HepG2 (cell line): ENCODE data around the gene NAALADL1. TPM values are rescaled to one million over a fixed set of nuclear protein-coding genes. Genes with fewer than 3 reads are reported as not detected.

Experiments used
- ATAC-seq: fragments of 200-7000 bp; cut with Tn5 transposase; 3 replicates; pipeline ENCODE4 v1.9.1; 2020; ENCODE audit warnings: mild to moderate bottlenecking, moderate library complexity
- BruUV-seq: library from RNA; stranded (reverse); fragments of 400-500 nt; replicated peaks from 2 replicates; lab custom pipeline; 2021; lab: Mats Ljungman, UMichigan
- CTCF ChIA-PET: fragments of 300-600 bp; formaldehyde crosslinking; extraction: SDS; loops from one replicate; lab custom pipeline; 2021; ENCODE audit warnings: low total read pairs, inconsistent platforms, low intra/inter-chr PET ratio; lab: Yijun Ruan, JAX
- POLR2A ChIA-PET: fragments of 350-600 bp; sonication (Branson Sonifier 250); formaldehyde crosslinking; loops from one replicate; lab custom pipeline; 2020; ENCODE audit warnings: antibody characterized with exemption, inconsistent platforms; lab: Yijun Ruan, JAX
- DNase-seq: peaks from one replicate; pipeline ENCODE4 v3.0.0-alpha.2; 2015; ENCODE audit warnings: low spot score
- FAIRE-seq: peaks from 3 replicates; lab custom pipeline; 2011; peaks lifted over from hg19 to GRCh38; lab: Jason Lieb, UNC
- H2AFZ ChIP-seq: one replicate; pipeline ENCODE4 v1.6.1; 2011; ENCODE audit warnings: low read length, inconsistent platforms
- H3K27ac ChIP-seq: fragments of 300-600 bp; 3 replicates; pipeline ENCODE4 v1.8.0; 2011; ENCODE audit warnings: mixed run types, mild to moderate bottlenecking, mixed read lengths, low read length, inconsistent platforms; ENCODE audit not compliant: insufficient read depth; ENCODE audit errors: extremely low read length
- H3K27me3 ChIP-seq, 2 experiments: fragments of 200-600 bp in 1 of 2; 2 replicates in 1 of 2; 3 replicates in 1 of 2; pipeline versions ENCODE4 v1.6.0 to v1.8.0; 2011; ENCODE audit warnings: low read length in 2 of 2, mild to moderate bottlenecking in 2 of 2, moderate library complexity in 2 of 2, inconsistent platforms in 1 of 2; ENCODE audit not compliant: insufficient read depth in 2 of 2, control insufficient read depth in 1 of 2
- H3K36me3 ChIP-seq, 2 experiments: fragments of 200-600 bp in 1 of 2; replicated peaks in 1 of 2; 2 replicates in 1 of 2; 3 replicates in 1 of 2; pipeline versions ENCODE4 v1.5.1 to v1.8.0; 2011; ENCODE audit warnings: low read length in 2 of 2, inconsistent platforms in 1 of 2; ENCODE audit not compliant: insufficient read depth in 2 of 2, control insufficient read depth in 1 of 2
- H3K4me1 ChIP-seq: 2 replicates; pipeline ENCODE4 v1.5.1; 2012; ENCODE audit warnings: low read length, inconsistent platforms; ENCODE audit not compliant: insufficient read depth
- H3K4me2 ChIP-seq: 2 replicates; pipeline ENCODE4 v1.6.0; 2011; ENCODE audit warnings: low read depth, low read length, inconsistent platforms
- H3K4me3 ChIP-seq, 3 experiments: fragments of 200-600 bp in 1 of 3; sonication (generic), shearing (Covaris generic) in 1 of 3; replicated peaks in 1 of 3; 2 replicates each; pipeline ENCODE4 v1.5.1; 2011 to 2016; ENCODE audit warnings: low read length in 3 of 3, inconsistent platforms in 2 of 3, low read depth in 2 of 3, mild to moderate bottlenecking in 2 of 3, control low read depth in 1 of 3, mixed read lengths in 1 of 3; ENCODE audit not compliant: insufficient read depth in 1 of 3
- H3K79me2 ChIP-seq: one replicate; pipeline ENCODE4 v1.6.1; 2011; ENCODE audit warnings: low read length, inconsistent platforms; ENCODE audit not compliant: insufficient read depth
- H3K9ac ChIP-seq: 2 replicates; pipeline ENCODE4 v1.6.0; 2011; ENCODE audit warnings: mild to moderate bottlenecking, low read depth, low read length, inconsistent platforms; ENCODE audit not compliant: insufficient read depth
- H3K9me3 ChIP-seq: 2 replicates; pipeline ENCODE4 v1.5.1; 2012; ENCODE audit warnings: mild to moderate bottlenecking, low read length
- H4K20me1 ChIP-seq: 2 replicates; pipeline ENCODE4 v1.6.0; 2011; ENCODE audit warnings: inconsistent platforms, mild to moderate bottlenecking, low read length, moderate library complexity; ENCODE audit not compliant: insufficient read depth
- FOXP1 ChIP-seq, 2 experiments: fragments of 450-650 bp in 1 of 2; IDR thresholded peaks; 2 replicates each; pipeline ENCODE4 v1.6.1; 2017 to 2018; ENCODE audit warnings: antibody characterized with exemption in 1 of 2
- GABPA ChIP-seq, 2 experiments: IDR thresholded peaks; 2 replicates each; pipeline ENCODE4 v1.6.1; 2011 to 2016; ENCODE audit warnings: low read depth in 2 of 2, low read length in 1 of 2, missing biosample characterization in 1 of 2, missing genetic modification characterization in 1 of 2
- HNF4A ChIP-seq: sonication (generic); formaldehyde crosslinking; IDR thresholded peaks from 2 replicates; pipeline ENCODE4 v1.4.0; 2020; ENCODE audit warnings: missing genetic modification reagents
- MEF2D ChIP-seq: sonication (generic); formaldehyde crosslinking; IDR thresholded peaks from 2 replicates; pipeline ENCODE4 v1.5.1; 2020; ENCODE audit warnings: mild to moderate bottlenecking, missing genetic modification reagents
- NR2F2 ChIP-seq: IDR thresholded peaks from 2 replicates; pipeline ENCODE4 v1.6.1; 2012; ENCODE audit warnings: low read depth, inconsistent platforms, borderline replicate concordance
- SPEN ChIP-seq: sonication (generic); formaldehyde crosslinking; IDR thresholded peaks from 2 replicates; pipeline ENCODE4 v1.5.1; 2020; ENCODE audit warnings: low read depth, mild to moderate bottlenecking, missing genetic modification reagents
- ZNF274 ChIP-seq: sonication (generic); formaldehyde crosslinking; IDR thresholded peaks from 2 replicates; pipeline ENCODE4 v1.5.1; 2020; ENCODE audit warnings: mild to moderate bottlenecking, missing genetic modification reagents
- ZNF292 ChIP-seq: sonication (generic); formaldehyde crosslinking; IDR thresholded peaks from 2 replicates; pipeline ENCODE4 v1.8.1; 2022; ENCODE audit warnings: mild to moderate bottlenecking, low read depth, missing genetic modification reagents, borderline replicate concordance
- ZNF564 ChIP-seq: sonication (generic); formaldehyde crosslinking; IDR thresholded peaks from 2 replicates; pipeline ENCODE4 v1.8.1; 2023; ENCODE audit warnings: mild to moderate bottlenecking, missing genetic modification reagents
- ZNF747 ChIP-seq: sonication (generic); formaldehyde crosslinking; IDR thresholded peaks from 2 replicates; pipeline ENCODE4 v1.8.1; 2023; ENCODE audit warnings: missing genetic modification reagents, mild to moderate bottlenecking, borderline replicate concordance
- ZNF782 ChIP-seq: sonication (generic); formaldehyde crosslinking; IDR thresholded peaks from 2 replicates; pipeline ENCODE4 v1.4.0; 2020; ENCODE audit warnings: missing genetic modification reagents, mild to moderate bottlenecking, borderline replicate concordance
- WGBS: methylation state at CpG from one replicate; pipeline ENCODE4 v1.1.6; 2017; ENCODE audit warnings: low lambda C conversion rate; 5-methylcytosine and 5-hydroxymethylcytosine counted together
- in situ Hi-C: cut with HindIII; loops from 2 replicates; pipeline ENCODE4 v1.10.0; 2017; ENCODE audit warnings: low pct_unique_long_range_greater_than_20kb; ENCODE audit not compliant: extremely low pct_ligation_motif_present
- intact Hi-C: fragments of 100-400 bp; cut with micrococcal nuclease; formaldehyde crosslinking; loops from one replicate; pipeline ENCODE4 v1.10.0; 2022; ENCODE audit not compliant: unreplicated experiment
- polyA plus RNA-seq, 8 experiments: library from polyadenylated mRNA; depleted of rRNA in 3 of 8; stranded (reverse) in 7 of 8; unstranded in 1 of 8; fragments of >200 nt; fragmentation: Illumina TruSeq in 4 of 8; extraction: Trizol in 4 of 8; gene quantifications; 2 replicates each; pipeline versions ENCODE4 v1.2.1 to v1.2.3, GENCODE V29; 2011 to 2016; ENCODE audit warnings: low read depth in 4 of 8, missing spikeins in 1 of 8, mixed read lengths in 1 of 8; ENCODE audit not compliant: insufficient read depth in 1 of 8
- total RNA-seq, 5 experiments: library from RNA; depleted of rRNA; stranded (reverse); fragments of >200 nt; fragmentation: Illumina TruSeq; extraction: Trizol; gene quantifications; 2 replicates each; pipeline ENCODE4 v1.2.3, GENCODE V29; 2016; ENCODE audit warnings: low read depth in 1 of 5
- TF ChIP-seq, protein P1 (sequence below): sonication (generic); formaldehyde crosslinking; IDR thresholded peaks from 2 replicates; pipeline ENCODE4 v1.8.0; 2022; ENCODE audit warnings: mild to moderate bottlenecking, missing genetic modification reagents; ENCODE audit not compliant: insufficient replicate concordance
- TF ChIP-seq, protein P2 (sequence below): IDR thresholded peaks from 2 replicates; pipeline ENCODE4 v1.6.1; 2012; ENCODE audit warnings: low read depth, low read length, improper control_type of control experiment
- TF ChIP-seq, protein P3 (sequence below): sonication (generic); formaldehyde crosslinking; IDR thresholded peaks from 2 replicates; pipeline ENCODE4 v1.9.0; 2022; ENCODE audit warnings: missing genetic modification reagents, mild to moderate bottlenecking, borderline replicate concordance

NAALADL1 gene
- total and polyA plus RNA-seq, 2 of the 13 experiments (the other 11 are each of a cell fraction or from before 2014, with no cell fraction given): 9.3 to 33.9 TPM

DNA sequence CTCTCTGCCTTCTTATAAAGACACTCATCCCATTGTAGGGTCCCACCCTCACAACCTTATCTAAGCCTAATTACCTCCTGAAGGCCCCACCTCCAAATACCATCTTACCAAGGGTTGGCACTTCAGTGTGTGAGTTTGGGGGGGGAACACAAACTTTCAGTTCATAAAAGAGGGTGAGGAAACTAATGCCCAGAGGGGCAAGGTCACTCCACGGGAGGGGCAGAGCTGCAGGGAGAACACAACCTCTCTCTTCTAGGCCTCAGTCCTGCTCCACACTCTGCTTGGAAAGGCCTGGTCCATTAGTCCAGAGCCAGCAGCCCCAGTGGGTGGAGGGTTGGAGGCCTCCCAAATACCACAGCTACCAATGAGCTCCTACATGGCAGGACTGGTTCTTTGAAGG lies 58.9 kb downstream of the NAALADL1 start (continued):
- TF ChIP-seq NR2F2: 0 out of 2 replicates have a peak, but pooled peaks have one; percentile 13
- TF ChIP-seq, protein P1, sequence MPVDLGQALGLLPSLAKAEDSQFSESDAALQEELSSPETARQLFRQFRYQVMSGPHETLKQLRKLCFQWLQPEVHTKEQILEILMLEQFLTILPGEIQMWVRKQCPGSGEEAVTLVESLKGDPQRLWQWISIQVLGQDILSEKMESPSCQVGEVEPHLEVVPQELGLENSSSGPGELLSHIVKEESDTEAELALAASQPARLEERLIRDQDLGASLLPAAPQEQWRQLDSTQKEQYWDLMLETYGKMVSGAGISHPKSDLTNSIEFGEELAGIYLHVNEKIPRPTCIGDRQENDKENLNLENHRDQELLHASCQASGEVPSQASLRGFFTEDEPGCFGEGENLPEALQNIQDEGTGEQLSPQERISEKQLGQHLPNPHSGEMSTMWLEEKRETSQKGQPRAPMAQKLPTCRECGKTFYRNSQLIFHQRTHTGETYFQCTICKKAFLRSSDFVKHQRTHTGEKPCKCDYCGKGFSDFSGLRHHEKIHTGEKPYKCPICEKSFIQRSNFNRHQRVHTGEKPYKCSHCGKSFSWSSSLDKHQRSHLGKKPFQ (CRISPR knock-in tag): peak; percentile 10
- no peak for TF ChIP-seq ZNF782 (CRISPR knock-in tag)
- TF ChIP-seq MEF2D (CRISPR knock-in tag): 0 out of 2 replicates have a peak, but pooled peaks have one; percentile 0
- 0 out of 2 replicates have a peak, but pooled peaks have one; percentile 12 for TF ChIP-seq HNF4A (CRISPR knock-in tag)

DNA sequence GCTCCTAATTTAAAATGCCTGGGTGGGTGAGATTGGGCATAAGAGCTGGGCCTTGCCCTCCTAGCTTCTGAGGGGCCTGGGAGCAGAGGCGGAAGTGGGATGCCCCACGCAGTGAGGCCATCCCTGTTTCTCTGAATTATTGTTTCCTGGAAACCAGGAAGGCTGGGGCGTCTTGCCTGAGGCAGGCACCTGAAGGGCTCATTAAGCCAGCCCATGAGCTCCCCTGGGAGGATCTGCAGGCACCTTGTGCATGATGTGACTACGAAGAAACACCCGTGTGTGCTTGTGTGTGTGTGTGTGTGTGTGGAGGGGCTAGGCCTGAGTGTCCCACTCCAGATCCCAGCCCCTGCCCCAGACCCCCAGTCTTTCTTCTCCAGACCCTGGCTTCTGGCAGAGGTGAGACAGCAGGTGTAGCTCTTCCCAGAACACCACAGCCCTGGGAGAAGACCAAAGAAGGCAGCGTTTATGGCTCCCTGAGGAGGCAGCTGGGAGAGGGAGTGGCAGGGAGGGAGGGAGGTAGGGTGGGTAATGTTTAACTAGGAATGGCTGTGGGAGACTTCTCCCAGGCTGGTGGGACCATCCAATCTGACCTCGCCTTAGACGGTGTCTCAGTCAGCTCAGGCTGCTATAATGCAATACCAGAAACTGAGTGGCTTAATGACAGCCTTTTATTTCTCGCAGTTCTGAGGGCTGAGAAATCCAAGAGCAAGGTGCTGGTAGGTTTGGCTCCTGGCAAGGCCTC lies 59.5 kb downstream of the NAALADL1 start:
- peak overlapping the region; percentile 99 for H3K4me2 ChIP-seq
- peak overlapping the region; percentile 58 for H3K9ac ChIP-seq
- H3K36me3 ChIP-seq: no peaks in the 10 kb centered on the region
- in situ Hi-C loops: no loop called here
- peaks cover 71% of the 10 kb centered on the region for H3K4me1 ChIP-seq
- no peaks in the 10 kb centered on the region for H4K20me1 ChIP-seq
- H3K27me3 ChIP-seq: no peaks in the 10 kb centered on the region; a peak in 1 of 5 replicates
- ATAC-seq: peak; percentile 80
- no TSS peak for BruUV-seq
- POLR2A ChIA-PET: interaction anchor here (0.5 to 4.0 kb wide), 31 partner anchors 8 to 220 kb away, joined by 3 to 42 read pairs (median 4); partner anchors contain the start of genes ARL2, CDC42BPG, GPHA2 and MEN1
- H2AFZ ChIP-seq: no peak overlapping the region
- CTCF ChIA-PET: interaction anchor here (1.1 kb wide), 1 partner anchor 15 kb away, joined by 3 read pairs; the partner anchor contains the start of gene ARL2
- H3K27ac ChIP-seq: peak overlapping the region; percentile 53
- 0% methylated on average over 1 of the region's 9 CpGs for WGBS
- intact Hi-C loops: loop anchor here (5.0 kb wide), 1 partner anchor 152 kb away; no protein-coding TSS in a partner anchor
- FAIRE-seq: peak; percentile 89
- peak; percentile 63 for DNase-seq
- no peaks in the 10 kb centered on the region for H3K9me3 ChIP-seq
- H3K79me2 ChIP-seq: no peaks in the 10 kb centered on the region
- H3K4me3 ChIP-seq: peak overlapping the region; percentile 59 to 73 (median 61)
- 0 out of 2 replicates have a peak, but pooled peaks have one; percentile 4 for TF ChIP-seq ZNF274
- TF ChIP-seq GABPA (IDR thresholded peaks at IDR 0.05; ENCODE audit: low read depth, low read length): no peak
- TF ChIP-seq GABPA (CRISPR knock-in tag; IDR thresholded peaks at IDR 0.05; ENCODE audit: low read depth): peak; percentile 2; the same call in 1 of the 2 replicates
- peak; percentile 12; the same call in 1 of the 2 replicates for TF ChIP-seq SPEN
- 0 out of 2 replicates have a peak, but pooled peaks have one; percentile 24 for TF ChIP-seq ZNF292 (CRISPR knock-in tag)
- TF ChIP-seq ZNF747 (CRISPR knock-in tag): no peak
- no peak for TF ChIP-seq FOXP1 (IDR thresholded peaks at IDR 0.05)
- 0 out of 2 replicates have a peak, but pooled peaks have one; percentile 5 for TF ChIP-seq FOXP1 (CRISPR knock-in tag; IDR thresholded peaks at IDR 0.05)
- TF ChIP-seq ZNF564: peak; percentile 60; the same call in 1 of the 2 replicates
- TF ChIP-seq, protein P2, sequence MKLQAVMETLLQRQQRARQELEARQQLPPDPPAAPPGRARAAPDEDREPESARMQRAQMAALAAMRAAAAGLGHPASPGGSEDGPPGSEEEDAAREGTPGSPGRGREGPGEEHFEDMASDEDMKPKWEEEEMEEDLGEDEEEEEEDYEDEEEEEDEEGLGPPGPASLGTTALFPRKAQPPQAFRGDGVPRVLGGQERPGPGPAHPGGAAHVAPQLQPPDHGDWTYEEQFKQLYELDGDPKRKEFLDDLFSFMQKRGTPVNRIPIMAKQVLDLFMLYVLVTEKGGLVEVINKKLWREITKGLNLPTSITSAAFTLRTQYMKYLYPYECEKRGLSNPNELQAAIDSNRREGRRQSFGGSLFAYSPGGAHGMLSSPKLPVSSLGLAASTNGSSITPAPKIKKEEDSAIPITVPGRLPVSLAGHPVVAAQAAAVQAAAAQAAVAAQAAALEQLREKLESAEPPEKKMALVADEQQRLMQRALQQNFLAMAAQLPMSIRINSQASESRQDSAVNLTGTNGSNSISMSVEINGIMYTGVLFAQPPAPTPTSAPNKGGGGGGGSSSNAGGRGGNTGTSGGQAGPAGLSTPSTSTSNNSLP: 0 out of 2 replicates have a peak, but pooled peaks have one; percentile 15
- TF ChIP-seq, protein P3, sequence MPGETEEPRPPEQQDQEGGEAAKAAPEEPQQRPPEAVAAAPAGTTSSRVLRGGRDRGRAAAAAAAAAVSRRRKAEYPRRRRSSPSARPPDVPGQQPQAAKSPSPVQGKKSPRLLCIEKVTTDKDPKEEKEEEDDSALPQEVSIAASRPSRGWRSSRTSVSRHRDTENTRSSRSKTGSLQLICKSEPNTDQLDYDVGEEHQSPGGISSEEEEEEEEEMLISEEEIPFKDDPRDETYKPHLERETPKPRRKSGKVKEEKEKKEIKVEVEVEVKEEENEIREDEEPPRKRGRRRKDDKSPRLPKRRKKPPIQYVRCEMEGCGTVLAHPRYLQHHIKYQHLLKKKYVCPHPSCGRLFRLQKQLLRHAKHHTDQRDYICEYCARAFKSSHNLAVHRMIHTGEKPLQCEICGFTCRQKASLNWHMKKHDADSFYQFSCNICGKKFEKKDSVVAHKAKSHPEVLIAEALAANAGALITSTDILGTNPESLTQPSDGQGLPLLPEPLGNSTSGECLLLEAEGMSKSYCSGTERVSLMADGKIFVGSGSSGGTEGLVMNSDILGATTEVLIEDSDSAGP (CRISPR knock-in tag): peak; percentile 62; the same call in 1 of the 2 replicates
